HepG2 (cell line): ENCODE data around the gene FAM174C. TPM values are rescaled to one million over a fixed set of nuclear protein-coding genes. Genes with fewer than 3 reads are reported as not detected.
A peak's percentile ranks its signal among the peaks of the same experiment; 100 is the strongest.

Source experiments
- AHR ChIP-seq: IDR thresholded peaks from 2 replicates; pipeline ENCODE4 v1.6.1; 2018; ENCODE audit warnings: missing genetic modification reagents, missing compliant biosample characterization
- ARNT2 ChIP-seq: sonication (generic); formaldehyde crosslinking; IDR thresholded peaks from 2 replicates; pipeline ENCODE4 v1.8.0; 2022; ENCODE audit warnings: mild to moderate bottlenecking, low read depth, missing genetic modification reagents, moderate library complexity
- ATRX ChIP-seq: sonication (generic); formaldehyde crosslinking; IDR thresholded peaks from 2 replicates; pipeline ENCODE4 v1.4.0; 2020; ENCODE audit warnings: missing genetic modification reagents, borderline replicate concordance
- CREM ChIP-seq, 2 experiments: sonication (generic) in 1 of 2; formaldehyde crosslinking in 1 of 2; IDR thresholded peaks; 2 replicates each; pipeline versions ENCODE4 v1.4.0 to v1.6.1; 2016 to 2020; ENCODE audit warnings: antibody characterized with exemption in 1 of 2, mild to moderate bottlenecking in 1 of 2, missing genetic modification reagents in 1 of 2
- E2F1 ChIP-seq: sonication (generic); formaldehyde crosslinking; IDR thresholded peaks from 2 replicates; pipeline ENCODE4 v1.5.0; 2020; ENCODE audit warnings: missing genetic modification reagents
- FOXM1 ChIP-seq: sonication (generic); formaldehyde crosslinking; IDR thresholded peaks from 2 replicates; pipeline ENCODE4 v1.5.0; 2020; ENCODE audit warnings: missing genetic modification reagents
- GPN1 ChIP-seq: sonication (generic); formaldehyde crosslinking; IDR thresholded peaks from 2 replicates; pipeline ENCODE4 v1.5.1; 2020; ENCODE audit warnings: missing genetic modification reagents, borderline replicate concordance
- ISL2 ChIP-seq: sonication (generic); formaldehyde crosslinking; IDR thresholded peaks from 2 replicates; pipeline ENCODE4 v1.5.0; 2020; ENCODE audit warnings: missing genetic modification reagents
- JUN ChIP-seq: sonication (generic); formaldehyde crosslinking; IDR thresholded peaks from 2 replicates; pipeline ENCODE4 v1.4.0; 2020; ENCODE audit warnings: mild to moderate bottlenecking, missing genetic modification reagents
- LRRFIP1 ChIP-seq: sonication (generic); formaldehyde crosslinking; conservative IDR thresholded peaks from 2 replicates; pipeline ENCODE4 v1.4.0; 2020; ENCODE audit warnings: missing genetic modification reagents
- MBNL3 ChIP-seq: fragments of 250-450 bp; sonication (Bioruptor Pico); conservative IDR thresholded peaks from 2 replicates; pipeline ENCODE4 v1.8.0; 2022; ENCODE audit warnings: mild to moderate bottlenecking, inconsistent platforms
- NFIB ChIP-seq: sonication (generic); formaldehyde crosslinking; IDR thresholded peaks from 2 replicates; pipeline ENCODE4 v1.9.0; 2021; ENCODE audit warnings: missing genetic modification reagents, mild to moderate bottlenecking, borderline replicate concordance
- PHF21A ChIP-seq: sonication (generic); formaldehyde crosslinking; IDR thresholded peaks from 2 replicates; pipeline ENCODE4 v1.5.0; 2020; ENCODE audit warnings: mild to moderate bottlenecking, missing genetic modification reagents
- SIN3B ChIP-seq: fragments of 150-350 bp; IDR thresholded peaks from 2 replicates; pipeline ENCODE4 v1.6.1; 2014; ENCODE audit warnings: low read length
- SOX13 ChIP-seq, 3 experiments: fragments of 450-650 bp in 1 of 3; sonication (generic) in 1 of 3; formaldehyde crosslinking in 1 of 3; IDR thresholded peaks in 2 of 3; conservative IDR thresholded peaks in 1 of 3; 2 replicates each; pipeline versions ENCODE4 v1.5.0 to v1.6.1; 2016 to 2020; ENCODE audit warnings: antibody characterized with exemption in 1 of 3, mild to moderate bottlenecking in 1 of 3, missing compliant biosample characterization in 1 of 3, missing genetic modification reagents in 1 of 3, moderate library complexity in 1 of 3
- SOX6 ChIP-seq, 2 experiments: fragments of 450-650 bp in 1 of 2; sonication (generic) in 1 of 2; formaldehyde crosslinking in 1 of 2; IDR thresholded peaks; 2 replicates each; pipeline versions ENCODE4 v1.4.0 to v1.6.1; 2017 to 2020; ENCODE audit warnings: antibody characterized with exemption in 1 of 2, mild to moderate bottlenecking in 1 of 2, missing genetic modification reagents in 1 of 2
- TBP ChIP-seq: sonication (generic); formaldehyde crosslinking; IDR thresholded peaks from 2 replicates; pipeline ENCODE4 v1.5.0; 2020; ENCODE audit warnings: missing genetic modification reagents
- TMF1 ChIP-seq: sonication (generic); formaldehyde crosslinking; IDR thresholded peaks from 2 replicates; pipeline ENCODE4 v1.8.1; 2022; ENCODE audit warnings: low read depth, missing genetic modification reagents
- XRCC5 ChIP-seq: fragments of 200-400 bp; formaldehyde crosslinking; optimal IDR thresholded peaks from 2 replicates; pipeline ENCODE3; 2017; ENCODE audit warnings: mild to moderate bottlenecking, low read length
- ZBTB21 ChIP-seq: sonication (generic); formaldehyde crosslinking; IDR thresholded peaks from 2 replicates; pipeline ENCODE4 v1.4.0; 2020; ENCODE audit warnings: missing genetic modification reagents
- ZNF292 ChIP-seq: sonication (generic); formaldehyde crosslinking; IDR thresholded peaks from 2 replicates; pipeline ENCODE4 v1.8.1; 2022; ENCODE audit warnings: mild to moderate bottlenecking, low read depth, missing genetic modification reagents, borderline replicate concordance
- ZNF460 ChIP-seq: sonication (generic); formaldehyde crosslinking; IDR thresholded peaks from 2 replicates; pipeline ENCODE4 v1.5.1; 2020; ENCODE audit warnings: missing genetic modification reagents, mild to moderate bottlenecking, borderline replicate concordance
- ZNF530 ChIP-seq: sonication (generic); formaldehyde crosslinking; IDR thresholded peaks from 2 replicates; pipeline ENCODE4 v1.5.0; 2020; ENCODE audit warnings: low read depth, mild to moderate bottlenecking, missing genetic modification reagents
- ZNF577 ChIP-seq: sonication (generic); formaldehyde crosslinking; IDR thresholded peaks from 2 replicates; pipeline ENCODE4 v1.4.0; 2020; ENCODE audit warnings: mild to moderate bottlenecking, low read depth, missing genetic modification reagents, borderline replicate concordance
- ZNF644 ChIP-seq: IDR thresholded peaks from 2 replicates; pipeline ENCODE4 v1.6.1; 2016; ENCODE audit warnings: low read depth
- ZZZ3 ChIP-seq: sonication (generic); formaldehyde crosslinking; IDR thresholded peaks from 2 replicates; pipeline ENCODE4 v1.4.0; 2020; ENCODE audit warnings: missing genetic modification reagents, mild to moderate bottlenecking, borderline replicate concordance
- polyA plus RNA-seq, 8 experiments: library from polyadenylated mRNA; depleted of rRNA in 3 of 8; stranded (reverse) in 7 of 8; unstranded in 1 of 8; fragments of >200 nt; fragmentation: Illumina TruSeq in 4 of 8; extraction: Trizol in 4 of 8; gene quantifications; 2 replicates each; pipeline versions ENCODE4 v1.2.1 to v1.2.3, GENCODE V29; 2011 to 2016; ENCODE audit warnings: low read depth in 4 of 8, missing spikeins in 1 of 8, mixed read lengths in 1 of 8; ENCODE audit not compliant: insufficient read depth in 1 of 8
- total RNA-seq, 5 experiments: library from RNA; depleted of rRNA; stranded (reverse); fragments of >200 nt; fragmentation: Illumina TruSeq; extraction: Trizol; gene quantifications; 2 replicates each; pipeline ENCODE4 v1.2.3, GENCODE V29; 2016; ENCODE audit warnings: low read depth in 1 of 5

Gene FAM174C
- total and polyA plus RNA-seq, 2 of the 13 experiments (the other 11 are each of a cell fraction or from before 2014, with no cell fraction given) = 19.5 to 31.3 TPM

- TF ChIP-seq ATRX (CRISPR knock-in tag) (no peak), ZNF577 (no peak), JUN (CRISPR knock-in tag) (peak; percentile 57; the same call in 1 of the 2 replicates), ZNF292 (CRISPR knock-in tag) (no peak), ZNF644 (CRISPR knock-in tag) (no peak), ISL2 (CRISPR knock-in tag) (peak; percentile 48), XRCC5 (peak; percentile 45), GPN1 (no peak), SIN3B (no peak), ZBTB21 (CRISPR knock-in tag) (no peak), MBNL3 (CRISPR knock-in tag) (no peak), PHF21A (CRISPR knock-in tag) (peak; percentile 62; the same call in 1 of the 2 replicates), ZNF530 (CRISPR knock-in tag) (no peak), TMF1 (0 out of 2 replicates have a peak, but pooled peaks have one; percentile 50), ZNF460 (CRISPR knock-in tag) (peak; percentile 1; the same call in 1 of the 2 replicates), ZZZ3 (CRISPR knock-in tag) (no peak), SOX13 (IDR thresholded peaks at IDR 0.05) (no peak), SOX13 (CRISPR knock-in tag; conservative IDR thresholded peaks at IDR 0.05 in 1 of 2, IDR thresholded peaks at IDR 0.05 in 1 of 2) (no peak), SOX6 (IDR thresholded peaks at IDR 0.05) (no peak), SOX6 (CRISPR knock-in tag; IDR thresholded peaks at IDR 0.05) (peak; percentile 61), FOXM1 (CRISPR knock-in tag) (no peak), LRRFIP1 (CRISPR knock-in tag) (no peak), E2F1 (CRISPR knock-in tag) (peak; percentile 49; the same call in 1 of the 2 replicates), ARNT2 (CRISPR knock-in tag) (no peak), AHR (no peak), CREM (IDR thresholded peaks at IDR 0.05) (no peak), CREM (CRISPR knock-in tag; IDR thresholded peaks at IDR 0.05) (no peak), TBP (CRISPR knock-in tag) (no peak), NFIB (CRISPR knock-in tag) (no peak)
Observed at GRCh38 chr19:1248139-1248785, 27.1 kb upstream of the FAM174C start, which contains the start of gene MIDN (continued).
